Upper lobe of left lung (tissue), 4 donors: ENCODE measurements around the gene PRKCH.

ENCODE experiments used
- POLR2AphosphoS5 ChIP-seq, 2 donors: sonication (generic); formaldehyde crosslinking; IDR thresholded peaks; one replicate each; pipeline ENCODE4 v1.5.1; 2017; ENCODE audit warnings: antibody characterized with exemption in 2 of 2
- TF ChIP-seq, protein P1 (sequence below), 6 experiments: fragments of 450-650 bp in 4 of 6; fragments of 200-600 bp in 2 of 6; sonication (generic) in 2 of 6; IDR thresholded peaks; one replicate each; pipeline ENCODE4 v1.5.1; 2016 to 2019; ENCODE audit warnings: antibody characterized with exemption in 6 of 6

GRCh38 chr14:61512026-61512834 lies 190.9 kb downstream of the PRKCH start:
- TF ChIP-seq, protein P1, sequence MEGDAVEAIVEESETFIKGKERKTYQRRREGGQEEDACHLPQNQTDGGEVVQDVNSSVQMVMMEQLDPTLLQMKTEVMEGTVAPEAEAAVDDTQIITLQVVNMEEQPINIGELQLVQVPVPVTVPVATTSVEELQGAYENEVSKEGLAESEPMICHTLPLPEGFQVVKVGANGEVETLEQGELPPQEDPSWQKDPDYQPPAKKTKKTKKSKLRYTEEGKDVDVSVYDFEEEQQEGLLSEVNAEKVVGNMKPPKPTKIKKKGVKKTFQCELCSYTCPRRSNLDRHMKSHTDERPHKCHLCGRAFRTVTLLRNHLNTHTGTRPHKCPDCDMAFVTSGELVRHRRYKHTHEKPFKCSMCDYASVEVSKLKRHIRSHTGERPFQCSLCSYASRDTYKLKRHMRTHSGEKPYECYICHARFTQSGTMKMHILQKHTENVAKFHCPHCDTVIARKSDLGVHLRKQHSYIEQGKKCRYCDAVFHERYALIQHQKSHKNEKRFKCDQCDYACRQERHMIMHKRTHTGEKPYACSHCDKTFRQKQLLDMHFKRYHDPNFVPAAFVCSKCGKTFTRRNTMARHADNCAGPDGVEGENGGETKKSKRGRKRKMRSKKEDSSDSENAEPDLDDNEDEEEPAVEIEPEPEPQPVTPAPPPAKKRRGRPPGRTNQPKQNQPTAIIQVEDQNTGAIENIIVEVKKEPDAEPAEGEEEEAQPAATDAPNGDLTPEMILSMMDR (IDR thresholded peaks at IDR 0.05), result no peak
- no peak for TF ChIP-seq POLR2AphosphoS5 (IDR thresholded peaks at IDR 0.05)
